ENCODE results near the gene CCDC85B. TPM values are rescaled to one million over a fixed set of nuclear protein-coding genes. Genes with fewer than 3 reads are reported as not detected.
A peak's percentile ranks its signal among the peaks of the same experiment; 100 is the strongest.

CCDC85B gene
- polyA plus RNA-seq, 4 donors: 7.9 to 16.9 (median 8.9) TPM

DNA sequence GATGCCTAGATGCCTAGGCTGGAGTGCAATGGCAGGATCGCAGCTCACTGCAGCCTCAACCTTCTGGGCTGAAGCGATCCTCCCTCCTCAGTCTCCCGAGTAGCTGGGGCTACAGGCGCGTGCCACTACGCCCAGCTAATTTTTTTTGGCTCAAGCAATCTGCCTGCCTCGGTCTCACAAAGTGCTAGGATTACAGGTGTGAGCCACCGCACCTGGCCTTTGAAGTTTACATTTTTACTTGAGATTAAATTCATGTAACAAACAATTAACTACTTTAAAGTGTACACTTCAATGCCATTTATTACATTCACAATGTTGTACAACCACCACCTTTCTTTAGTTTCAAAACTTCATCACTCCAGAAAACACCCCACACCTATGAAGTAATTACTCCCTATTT is 13.2 kb downstream of the CCDC85B start:
- DNase-seq (ENCODE audit: low read depth in 4 of 4, low spot score in 3 of 4): no peak

DNA sequence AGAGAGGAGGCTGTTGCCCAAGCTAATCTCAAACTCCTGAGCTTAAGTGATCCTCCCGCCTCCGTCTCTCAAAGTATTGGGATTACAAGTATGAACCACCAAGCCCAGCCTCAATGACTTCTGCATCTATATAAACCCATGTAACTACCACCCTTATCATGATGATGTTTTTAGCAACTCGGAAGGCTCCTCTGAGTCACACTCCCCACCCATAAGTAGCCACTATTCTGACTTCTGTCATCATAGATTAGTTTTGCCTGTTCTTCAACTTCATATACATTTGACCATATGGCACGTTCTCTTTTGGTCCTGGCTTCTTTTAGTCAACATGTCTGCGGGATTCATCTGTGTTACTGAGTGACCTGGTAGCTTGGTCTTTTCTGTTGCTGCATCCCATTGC is 16.1 kb downstream of the CCDC85B start:
- DNase-seq (ENCODE audit: low read depth in 4 of 4, low spot score in 3 of 4): no peak

DNA sequence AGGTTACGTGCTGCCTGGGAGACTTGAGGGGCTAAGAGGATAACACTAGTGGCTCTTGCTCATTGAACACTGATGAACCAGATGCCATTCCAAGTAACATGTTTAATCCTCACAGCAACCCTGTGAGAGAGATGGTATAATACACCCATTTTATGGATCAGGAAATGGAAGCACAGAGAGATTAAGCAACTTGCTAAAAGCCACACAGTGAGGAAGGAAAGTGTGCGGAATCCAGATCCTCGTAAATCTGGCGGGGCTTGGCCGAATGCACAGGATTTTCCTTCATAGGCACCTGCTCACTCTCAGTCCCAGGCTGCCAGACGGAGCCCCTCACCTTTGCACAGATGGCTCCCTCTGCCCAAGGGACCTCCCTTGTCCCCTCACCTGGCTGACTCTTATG is 17.4 kb downstream of the CCDC85B start:
- DNase-seq (ENCODE audit: low read depth in 4 of 4, low spot score in 3 of 4): no peak

- DNase-seq (ENCODE audit: low read depth in 4 of 4, low spot score in 3 of 4): no peak
Observed at GRCh38 chr11:65911682-65912568, 21.5 kb downstream of the CCDC85B start.

DNA sequence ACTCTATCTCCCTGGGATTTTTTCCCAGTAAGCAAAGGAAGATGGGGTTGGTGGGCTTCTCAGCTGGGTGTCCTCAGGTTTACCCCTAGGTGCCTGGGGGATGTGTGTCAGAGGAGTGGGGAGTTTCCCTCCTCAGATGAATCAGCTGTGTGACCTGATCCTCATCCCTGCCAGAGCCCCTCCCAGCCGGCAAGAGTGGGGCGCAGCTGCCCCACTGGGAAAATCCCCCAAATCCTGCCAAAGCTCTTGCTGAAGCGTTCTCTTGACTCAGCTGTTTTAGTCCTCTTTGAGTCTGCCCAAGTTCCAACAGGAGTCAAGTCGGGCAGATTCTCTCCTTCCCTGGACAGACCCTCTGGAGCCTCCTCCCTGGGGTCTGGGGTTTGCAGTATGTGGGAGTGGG is 22.4 kb downstream of the CCDC85B start:
- no peak for DNase-seq (ENCODE audit: low read depth in 4 of 4, low spot score in 3 of 4)

GRCh38 chr11:65915101-65915820 is 24.8 kb downstream of the CCDC85B start:
- no peak for DNase-seq (ENCODE audit: low read depth in 4 of 4, low spot score in 3 of 4)

- no peak for DNase-seq (ENCODE audit: low read depth in 4 of 4, low spot score in 3 of 4)
Observed at GRCh38 chr11:65915821-65916251, 25.4 kb downstream of the CCDC85B start.

DNA sequence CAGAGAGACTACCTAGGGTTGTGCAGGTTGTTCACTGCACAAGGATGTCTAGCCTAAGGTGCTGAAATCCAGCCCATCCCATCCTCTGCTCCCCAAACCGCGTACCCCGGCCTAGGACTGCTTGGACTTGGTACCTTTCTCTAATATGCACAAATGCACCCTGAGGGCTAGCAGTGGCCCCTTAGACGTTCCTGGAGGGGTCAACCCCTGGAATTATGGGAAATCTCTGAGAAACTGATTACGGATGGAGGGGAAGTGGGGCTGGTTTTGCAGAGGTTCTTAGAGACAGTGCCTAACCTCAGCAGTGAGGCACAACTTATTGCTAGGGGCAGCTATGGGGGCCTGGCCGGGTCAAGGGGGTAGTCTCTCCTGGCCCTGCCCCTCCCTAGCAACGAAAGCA is 25.9 kb downstream of the CCDC85B start:
- no peak for DNase-seq (ENCODE audit: low read depth in 4 of 4, low spot score in 3 of 4)

DNA sequence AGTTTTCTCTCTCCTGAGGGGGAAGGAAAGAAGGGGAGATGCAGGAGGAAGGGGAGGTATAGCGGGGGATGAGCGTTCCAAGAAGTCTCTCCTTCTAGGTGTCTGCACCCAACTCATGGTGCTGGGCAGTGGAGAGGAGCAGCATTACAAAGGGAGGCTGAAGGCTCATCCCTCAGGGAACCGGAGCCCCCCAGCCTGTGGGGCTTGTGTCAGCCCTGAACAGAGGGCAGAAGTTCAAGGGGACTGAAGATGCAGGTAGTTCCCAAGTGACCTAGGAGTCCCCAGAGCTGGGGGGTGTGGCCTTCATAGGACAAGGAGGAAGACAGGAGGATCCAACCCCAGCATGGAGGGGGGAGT is 26.6 kb downstream of the CCDC85B start:
- DNase-seq (ENCODE audit: low read depth in 4 of 4, low spot score in 3 of 4): no peak

- DNase-seq (ENCODE audit: low read depth in 4 of 4, low spot score in 3 of 4): no peak
Observed at GRCh38 chr11:65917434-65918210, 27.1 kb downstream of the CCDC85B start.

GRCh38 chr11:65918211-65919140 is 28.0 kb downstream of the CCDC85B start, which contains the start of gene C11orf68:
Gene C11orf68, minus strand, starts transcription at chr11:65919062. Its CDS starts 31 bp downstream, at chr11:65919031.
- no peak for DNase-seq (ENCODE audit: low read depth in 4 of 4, low spot score in 3 of 4)

DNA sequence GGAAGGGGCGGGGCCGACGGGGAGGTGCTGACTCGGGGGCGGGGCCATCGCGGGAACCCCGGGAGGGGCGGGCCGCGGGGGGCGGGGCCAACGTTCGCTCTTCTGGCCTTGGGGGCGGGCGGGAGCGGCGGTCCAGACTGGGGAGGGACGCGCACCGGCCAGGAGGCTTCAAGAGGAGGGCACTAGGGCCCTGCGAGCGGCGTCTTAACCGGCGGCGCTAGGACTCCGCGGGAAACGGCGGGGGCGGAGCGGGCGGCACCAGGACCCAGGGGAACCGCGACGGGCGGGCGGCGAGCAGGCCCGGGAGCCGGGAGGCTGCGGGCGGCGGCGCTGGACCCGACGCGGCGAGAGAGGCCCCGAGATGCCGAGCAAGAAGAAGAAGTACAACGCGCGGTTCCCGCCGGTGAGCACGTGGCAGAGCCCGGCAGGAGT is 28.7 kb downstream of the CCDC85B start, which contains the start of gene DRAP1:
Gene DRAP1 (plus strand): TSS at position 286 of the 432 bp plus-strand sequence. CDS start 76 bp downstream, at position 362.
- peak; percentile 87 to 95 (median 93) for DNase-seq (ENCODE audit: low read depth in 4 of 4, low spot score in 3 of 4)

DNA sequence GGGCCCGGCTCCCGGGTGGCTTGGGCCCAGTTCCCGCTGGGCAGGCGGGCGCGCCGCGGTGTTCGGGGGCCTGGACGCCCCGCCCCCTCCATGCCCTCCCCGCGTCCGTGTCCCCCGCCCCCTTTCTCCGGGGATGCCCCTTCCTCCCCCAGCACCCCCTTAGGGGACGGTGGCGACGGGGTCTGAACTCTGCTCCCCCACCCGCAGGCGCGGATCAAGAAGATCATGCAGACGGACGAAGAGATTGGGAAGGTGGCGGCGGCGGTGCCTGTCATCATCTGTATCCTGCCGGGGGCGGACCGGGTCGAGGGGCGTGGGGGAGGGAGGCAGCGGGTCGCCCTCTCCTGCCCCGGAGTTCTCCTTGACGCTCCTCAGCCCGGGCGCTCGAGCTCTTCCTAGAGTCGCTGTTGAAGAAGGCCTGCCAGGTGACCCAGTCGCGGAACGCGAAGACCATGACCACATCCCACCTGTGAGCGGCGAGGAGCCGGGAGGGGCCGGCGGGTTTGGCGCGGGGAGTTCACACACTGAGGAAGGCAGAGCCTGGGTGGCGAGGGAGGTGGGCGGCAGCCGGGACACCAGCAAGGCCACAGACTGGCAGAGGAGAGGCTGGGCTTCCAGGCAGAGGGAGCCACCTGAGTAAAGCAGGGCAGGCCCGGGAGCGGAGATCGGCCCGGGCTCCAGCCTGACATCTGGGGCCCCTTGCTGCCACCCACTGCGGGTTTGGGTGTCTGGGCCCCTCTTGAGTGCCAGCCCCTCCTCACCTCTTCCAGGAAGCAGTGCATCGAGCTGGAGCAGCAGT is 29.3 kb downstream of the CCDC85B start:
- no peak for DNase-seq (ENCODE audit: low read depth in 4 of 4, low spot score in 3 of 4)

GRCh38 chr11:65920372-65920802 is 29.9 kb downstream of the CCDC85B start:
- DNase-seq (ENCODE audit: low read depth in 4 of 4, low spot score in 3 of 4): no peak

DNA sequence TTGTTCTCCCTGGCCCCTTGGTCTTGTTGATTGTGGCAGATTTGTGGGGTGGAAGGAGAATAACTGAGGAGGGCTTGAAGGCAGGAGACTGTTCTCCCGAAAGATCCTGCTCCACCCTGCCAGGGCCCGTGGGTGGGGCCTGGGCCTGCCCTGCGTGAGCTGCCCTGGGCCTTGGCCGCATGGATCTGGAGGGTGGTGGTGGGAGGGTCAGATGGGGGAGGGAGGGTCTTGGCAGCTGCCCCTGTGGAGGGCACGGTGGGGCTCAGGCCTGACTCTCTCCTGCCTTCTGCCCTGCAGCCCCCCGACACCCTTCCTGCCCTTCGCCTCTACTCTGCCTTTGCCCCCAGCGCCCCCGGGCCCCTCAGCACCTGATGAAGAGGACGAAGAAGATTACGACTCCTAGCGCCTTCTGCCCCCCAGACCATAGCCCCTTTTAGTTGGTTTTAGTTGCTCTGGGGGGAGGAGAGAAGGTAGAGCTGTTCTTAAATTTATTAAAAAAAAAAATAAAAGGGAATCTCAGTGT is 30.6 kb downstream of the CCDC85B start:
- no peak for DNase-seq (ENCODE audit: low read depth in 4 of 4, low spot score in 3 of 4)

DNA sequence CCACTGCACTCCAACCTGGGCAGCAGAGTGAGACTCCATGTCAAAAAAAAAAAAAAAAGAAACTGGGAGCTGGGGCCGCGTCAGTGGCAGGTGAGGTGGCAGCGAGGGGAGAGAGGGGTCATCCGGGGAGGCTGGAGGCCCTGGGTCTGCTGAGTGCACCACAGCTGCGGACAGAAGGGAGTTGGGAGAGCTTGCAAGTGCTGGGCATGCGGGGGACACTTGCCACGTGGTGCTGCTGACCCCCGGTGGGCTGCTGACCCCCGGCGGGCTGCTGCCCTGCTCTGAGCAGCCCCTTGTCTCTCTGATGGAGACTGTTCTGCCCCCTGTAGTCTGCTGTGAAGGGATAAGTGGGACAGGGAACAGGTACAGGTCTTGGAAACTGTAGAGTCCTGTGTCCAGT is 31.4 kb downstream of the CCDC85B start:
- no peak for DNase-seq (ENCODE audit: low read depth in 4 of 4, low spot score in 3 of 4)

DNA sequence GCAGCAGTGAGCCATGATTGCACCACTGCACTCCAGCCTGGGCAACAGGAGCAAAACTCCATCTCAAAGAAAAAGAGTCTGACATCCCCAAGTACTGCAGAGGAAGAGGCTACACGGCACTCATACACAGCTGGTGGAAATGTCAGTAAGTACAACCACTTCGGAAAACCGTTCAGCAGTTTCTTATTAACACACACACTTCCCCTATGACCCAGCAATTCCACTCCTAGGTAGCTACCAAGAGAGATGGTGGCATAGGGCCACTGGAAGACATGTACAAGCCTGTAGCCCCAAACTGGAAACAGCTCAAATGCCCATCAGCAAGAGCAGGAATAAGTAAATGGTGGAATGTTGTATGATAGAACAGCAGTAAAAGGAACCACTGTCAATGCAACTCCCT is 32.1 kb downstream of the CCDC85B start:
- DNase-seq (ENCODE audit: low read depth in 4 of 4, low spot score in 3 of 4): no peak

DNA sequence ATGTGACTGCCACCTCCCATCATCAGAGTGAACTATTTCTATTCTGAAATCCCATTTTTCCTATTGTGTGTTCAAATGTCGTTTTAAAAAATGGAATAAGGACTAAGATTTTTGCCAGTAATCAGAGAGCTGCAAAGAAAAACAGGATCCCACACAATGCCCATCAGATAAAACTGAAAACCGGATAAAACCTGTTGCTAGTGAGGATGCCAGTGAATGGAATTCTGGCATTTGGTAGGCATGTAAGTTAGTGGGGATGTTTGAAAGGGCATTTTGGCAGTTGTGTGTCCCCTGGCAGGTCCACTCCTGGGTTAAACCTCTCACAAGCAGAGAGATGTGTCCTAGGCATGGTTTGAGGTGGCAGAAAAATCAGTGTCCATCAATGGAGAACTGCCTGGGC is 34.9 kb downstream of the CCDC85B start:
- no peak for DNase-seq (ENCODE audit: low read depth in 4 of 4, low spot score in 3 of 4)

Measured in right renal pelvis (tissue), 4 donors.